EH (cell line): ENCODE measurements around the gene ZMYM2.
"Not testable (repeated sequence)": the region's sequence is repeated elsewhere in the genome, so short reads cannot be mapped to it uniquely, and the experiment has no call there.

Experiments
- DNase-seq: peaks from one replicate; pipeline ENCODE4 v3.0.0-alpha.2; 2015; ENCODE audit warnings: low read depth

The ZMYM2 gene

GRCh38 chr13:19958155-19959111 is at the start of gene ZMYM2:
Gene ZMYM2 (plus strand): TSS chr13:19958727. CDS start chr13:19993073, 34,346 bp downstream.
- peak; percentile 96 for DNase-seq

GRCh38 chr13:19910336-19911072 is 48.0 kb upstream of the ZMYM2 start:
- peak; percentile 33 for DNase-seq

GRCh38 chr13:19927117-19927748 is 31.3 kb upstream of the ZMYM2 start:
- DNase-seq: peak; percentile 24

- no peak for DNase-seq
These were observed 18.4 kb upstream of the ZMYM2 start for GRCh38 chr13:19940106-19940505.

- no peak for DNase-seq
These were observed 8.2 kb upstream of the ZMYM2 start for GRCh38 chr13:19950374-19950773.

GRCh38 chr13:19952850-19953249 is 5.7 kb upstream of the ZMYM2 start:
- no peak for DNase-seq

GRCh38 chr13:19955873-19956559 is 2.5 kb upstream of the ZMYM2 start:
- DNase-seq: no peak

GRCh38 chr13:19957320-19958154 is 990 bp upstream of the ZMYM2 start:
- peak; percentile 53 for DNase-seq

- peak; percentile 58 for DNase-seq
These were observed 759 bp downstream of the ZMYM2 start for GRCh38 chr13:19959141-19959830.

- DNase-seq: peak; percentile 90
These were observed 1.5 kb downstream of the ZMYM2 start for GRCh38 chr13:19959831-19960652.

- peak; percentile 7 for DNase-seq
These were observed 2.1 kb downstream of the ZMYM2 start for GRCh38 chr13:19960653-19960976.

- DNase-seq: no peak
These were observed 3.0 kb downstream of the ZMYM2 start for GRCh38 chr13:19961489-19961888.

- DNase-seq: no peak
These were observed 3.4 kb downstream of the ZMYM2 start for GRCh38 chr13:19961924-19962323.

- no peak for DNase-seq
These were observed 4.4 kb downstream of the ZMYM2 start for GRCh38 chr13:19962894-19963293.

- no peak for DNase-seq
These were observed 9.1 kb downstream of the ZMYM2 start for GRCh38 chr13:19967621-19968020.

- not testable (repeated sequence) for DNase-seq
These were observed 16.0 kb downstream of the ZMYM2 start for GRCh38 chr13:19974498-19975009.

- DNase-seq: no peak
These were observed 20.4 kb downstream of the ZMYM2 start for GRCh38 chr13:19978831-19979437.

GRCh38 chr13:19981685-19982238 is 23.2 kb downstream of the ZMYM2 start:
- DNase-seq: peak; percentile 24
